Measurements from ENCODE around the gene AP2M1. TPM values are rescaled to one million over a fixed set of nuclear protein-coding genes. Genes with fewer than 3 reads are reported as not detected.

Gene AP2M1
- total and polyA plus RNA-seq, 2 of the 13 experiments (the other 11 are each of a cell fraction or from before 2014, with no cell fraction given), result 126 to 146 TPM

GRCh38 chr3:184135149-184135910, 39.3 kb upstream of the AP2M1 start, which contains the start of gene EIF2B5 (continued):
- peak; percentile 96 for TF ChIP-seq ZNF580 (CRISPR knock-in tag; IDR thresholded peaks at IDR 0.05; ENCODE audit: borderline replicate concordance, low read depth)
- TF ChIP-seq CEBPB (IDR thresholded peaks at IDR 0.05; ENCODE audit: borderline replicate concordance, low read depth, low read length), result no peak
- TF ChIP-seq ZHX2 (IDR thresholded peaks at IDR 0.05; ENCODE audit: low read depth), result peak; percentile 84
- no peak; the same call in 1 of the 2 replicates for TF ChIP-seq ZHX2 (CRISPR knock-in tag; IDR thresholded peaks at IDR 0.05; ENCODE audit: borderline replicate concordance)
- peak; percentile 75; the same call in 1 of the 2 replicates for TF ChIP-seq HCFC1 (IDR thresholded peaks at IDR 0.05; ENCODE audit: low read depth, low read length)
- 0 out of 2 replicates have a peak, but pooled peaks have one; percentile 64 for TF ChIP-seq MEIS1 (CRISPR knock-in tag; IDR thresholded peaks at IDR 0.05; ENCODE audit: borderline replicate concordance)
- TF ChIP-seq, protein P1, sequence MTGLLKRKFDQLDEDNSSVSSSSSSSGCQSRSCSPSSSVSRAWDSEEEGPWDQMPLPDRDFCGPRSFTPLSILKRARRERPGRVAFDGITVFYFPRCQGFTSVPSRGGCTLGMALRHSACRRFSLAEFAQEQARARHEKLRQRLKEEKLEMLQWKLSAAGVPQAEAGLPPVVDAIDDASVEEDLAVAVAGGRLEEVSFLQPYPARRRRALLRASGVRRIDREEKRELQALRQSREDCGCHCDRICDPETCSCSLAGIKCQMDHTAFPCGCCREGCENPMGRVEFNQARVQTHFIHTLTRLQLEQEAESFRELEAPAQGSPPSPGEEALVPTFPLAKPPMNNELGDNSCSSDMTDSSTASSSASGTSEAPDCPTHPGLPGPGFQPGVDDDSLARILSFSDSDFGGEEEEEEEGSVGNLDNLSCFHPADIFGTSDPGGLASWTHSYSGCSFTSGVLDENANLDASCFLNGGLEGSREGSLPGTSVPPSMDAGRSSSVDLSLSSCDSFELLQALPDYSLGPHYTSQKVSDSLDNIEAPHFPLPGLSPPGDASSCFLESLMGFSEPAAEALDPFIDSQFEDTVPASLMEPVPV (CRISPR knock-in tag; IDR thresholded peaks at IDR 0.05), result no peak; the same call in 1 of the 2 replicates
- no peak for TF ChIP-seq PRDM4 (CRISPR knock-in tag; IDR thresholded peaks at IDR 0.05; ENCODE audit: borderline replicate concordance)
- no peak for TF ChIP-seq TRIM22 (IDR thresholded peaks at IDR 0.05)
- TF ChIP-seq ZNF547 (CRISPR knock-in tag; IDR thresholded peaks at IDR 0.05), result peak; percentile 53; the same call in 1 of the 2 replicates
- TF ChIP-seq, protein P2, sequence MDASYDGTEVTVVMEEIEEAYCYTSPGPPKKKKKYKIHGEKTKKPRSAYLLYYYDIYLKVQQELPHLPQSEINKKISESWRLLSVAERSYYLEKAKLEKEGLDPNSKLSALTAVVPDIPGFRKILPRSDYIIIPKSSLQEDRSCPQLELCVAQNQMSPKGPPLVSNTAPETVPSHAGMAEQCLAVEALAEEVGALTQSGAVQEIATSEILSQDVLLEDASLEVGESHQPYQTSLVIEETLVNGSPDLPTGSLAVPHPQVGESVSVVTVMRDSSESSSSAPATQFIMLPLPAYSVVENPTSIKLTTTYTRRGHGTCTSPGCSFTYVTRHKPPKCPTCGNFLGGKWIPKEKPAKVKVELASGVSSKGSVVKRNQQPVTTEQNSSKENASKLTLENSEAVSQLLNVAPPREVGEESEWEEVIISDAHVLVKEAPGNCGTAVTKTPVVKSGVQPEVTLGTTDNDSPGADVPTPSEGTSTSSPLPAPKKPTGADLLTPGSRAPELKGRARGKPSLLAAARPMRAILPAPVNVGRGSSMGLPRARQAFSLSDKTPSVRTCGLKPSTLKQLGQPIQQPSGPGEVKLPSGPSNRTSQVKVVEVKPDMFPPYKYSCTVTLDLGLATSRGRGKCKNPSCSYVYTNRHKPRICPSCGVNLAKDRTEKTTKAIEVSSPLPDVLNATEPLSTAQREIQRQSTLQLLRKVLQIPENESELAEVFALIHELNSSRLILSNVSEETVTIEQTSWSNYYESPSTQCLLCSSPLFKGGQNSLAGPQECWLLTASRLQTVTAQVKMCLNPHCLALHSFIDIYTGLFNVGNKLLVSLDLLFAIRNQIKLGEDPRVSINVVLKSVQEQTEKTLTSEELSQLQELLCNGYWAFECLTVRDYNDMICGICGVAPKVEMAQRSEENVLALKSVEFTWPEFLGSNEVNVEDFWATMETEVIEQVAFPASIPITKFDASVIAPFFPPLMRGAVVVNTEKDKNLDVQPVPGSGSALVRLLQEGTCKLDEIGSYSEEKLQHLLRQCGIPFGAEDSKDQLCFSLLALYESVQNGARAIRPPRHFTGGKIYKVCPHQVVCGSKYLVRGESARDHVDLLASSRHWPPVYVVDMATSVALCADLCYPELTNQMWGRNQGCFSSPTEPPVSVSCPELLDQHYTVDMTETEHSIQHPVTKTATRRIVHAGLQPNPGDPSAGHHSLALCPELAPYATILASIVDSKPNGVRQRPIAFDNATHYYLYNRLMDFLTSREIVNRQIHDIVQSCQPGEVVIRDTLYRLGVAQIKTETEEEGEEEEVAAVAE (CRISPR knock-in tag; IDR thresholded peaks at IDR 0.05; ENCODE audit: borderline replicate concordance), result peak; percentile 89
